MCF 10A (cell line): Measurements from ENCODE around the gene RIPPLY3. TPM values are rescaled to one million over a fixed set of nuclear protein-coding genes. Genes with fewer than 3 reads are reported as not detected.

ENCODE experiments used
- BruUV-seq: library from RNA; stranded (reverse); fragments of 400-500 nt; replicated peaks from 2 replicates; lab custom pipeline; 2021; lab: Mats Ljungman, UMichigan
- CTCF ChIA-PET: fragments of 300-600 bp; sonication (Branson Sonifier 250); formaldehyde crosslinking; extraction: SDS; loops from one replicate; lab custom pipeline; 2021; ENCODE audit warnings: antibody characterized with exemption, inconsistent platforms; lab: Yijun Ruan, JAX
- POLR2A ChIA-PET: fragments of 300-600, 350-650 bp; sonication (Branson Sonifier 250); formaldehyde crosslinking; extraction: SDS; loops from one replicate; lab custom pipeline; 2020; ENCODE audit warnings: antibody characterized with exemption, inconsistent platforms; lab: Yijun Ruan, JAX
- DNase-seq: peaks from one replicate; pipeline ENCODE4 v3.0.0-alpha.2; 2018; ENCODE audit not compliant: unreplicated experiment
- H3K27ac Mint-ChIP-seq: one replicate; pipeline ENCODE4 v1.8.0; 2022; ENCODE audit warnings: mild to moderate bottlenecking, low read depth, mixed read lengths; ENCODE audit not compliant: unreplicated experiment
- H3K27me3 Mint-ChIP-seq: one replicate; pipeline ENCODE4 v1.8.0; 2022; ENCODE audit warnings: mixed read lengths; ENCODE audit not compliant: insufficient read depth, unreplicated experiment
- H3K36me3 Mint-ChIP-seq: one replicate; pipeline ENCODE4 v1.8.0; 2022; ENCODE audit warnings: mild to moderate bottlenecking, moderate library complexity, mixed read lengths; ENCODE audit not compliant: insufficient read depth, unreplicated experiment
- H3K4me1 Mint-ChIP-seq: one replicate; pipeline ENCODE4 v1.8.0; 2022; ENCODE audit warnings: mixed read lengths; ENCODE audit not compliant: insufficient read depth, unreplicated experiment
- H3K4me3 Mint-ChIP-seq: one replicate; pipeline ENCODE4 v1.8.0; 2022; ENCODE audit warnings: mild to moderate bottlenecking, moderate library complexity, mixed read lengths; ENCODE audit not compliant: unreplicated experiment
- H3K9me3 Mint-ChIP-seq: one replicate; pipeline ENCODE4 v1.8.0; 2022; ENCODE audit warnings: mixed read lengths; ENCODE audit not compliant: unreplicated experiment
- CTCF ChIP-seq: fragments of 200-600 bp; IDR thresholded peaks from one replicate; pipeline ENCODE4 v1.8.0; 2022; ENCODE audit warnings: antibody characterized with exemption, mild to moderate bottlenecking; ENCODE audit not compliant: unreplicated experiment
- intact Hi-C: fragments of 100-400 bp; cut with micrococcal nuclease; formaldehyde crosslinking; loops from 2 replicates; pipeline ENCODE4 v1.14.1; 2022
- total RNA-seq: library from RNA; stranded (reverse); gene quantifications from 2 replicates; pipeline ENCODE4 v1.2.3, GENCODE V29; 2022

Gene RIPPLY3
- total RNA-seq, 1 experiment from 2014 or later = not detected

GRCh38 chr21:36966066-36966820 lies 40.3 kb upstream of the RIPPLY3 start, which contains the start of gene HLCS:
Gene HLCS, minus strand, starts transcription at chr21:36966669. Its CDS starts 31 bp downstream, at chr21:36966638.
- Mint-ChIP-seq H3K27ac (peak within 1 kb of the TSS; percentile 73), H3K36me3 (peaks cover 8% of the 10 kb centered on the region), H3K4me3 (peak within 1 kb of the TSS; percentile 78), H3K4me1 (peaks cover 12% of the 10 kb centered on the region), H3K9me3 (no peaks in the 10 kb centered on the region), H3K27me3 (no peaks in the 10 kb centered on the region)
- peak; percentile 66 for DNase-seq
- no TSS peak for BruUV-seq
- CTCF ChIA-PET = interaction anchor here (0.6 to 2.3 kb wide), 8 partner anchors 14 to 502 kb away, joined by 3 to 10 read pairs (median 3); no protein-coding TSS in a partner anchor
- intact Hi-C loops = no loop called here
- POLR2A ChIA-PET = interaction anchor here (0.7 to 1.6 kb wide), 8 partner anchors 11 to 851 kb away, joined by 3 to 6 read pairs (median 4); no protein-coding TSS in a partner anchor
- TF ChIP-seq CTCF = no peak

GRCh38 chr21:36966821-36967768 lies 39.4 kb upstream of the RIPPLY3 start:
- DNase-seq = peak; percentile 16
- TSS peak; percentile 54 for BruUV-seq
- intact Hi-C loops = no loop called here
- H3K27me3 Mint-ChIP-seq = no peaks in the 10 kb centered on the region
- H3K4me1 Mint-ChIP-seq = peaks cover 12% of the 10 kb centered on the region
- H3K36me3 Mint-ChIP-seq = peaks cover 2% of the 10 kb centered on the region
- no peak for TF ChIP-seq CTCF
- CTCF ChIA-PET = interaction anchor here (0.6 to 2.3 kb wide), 6 partner anchors 9 to 208 kb away, joined by 3 to 10 read pairs (median 3); no protein-coding TSS in a partner anchor
- H3K4me3 Mint-ChIP-seq = peak overlapping the region; percentile 78
- H3K27ac Mint-ChIP-seq = no peak overlapping the region
- H3K9me3 Mint-ChIP-seq = no peaks in the 10 kb centered on the region
- POLR2A ChIA-PET = interaction anchor here (0.7 to 1.6 kb wide), 3 partner anchors 23 to 852 kb away, joined by 3 to 6 read pairs (median 5); no protein-coding TSS in a partner anchor

GRCh38 chr21:36968414-36968813 lies 38.1 kb upstream of the RIPPLY3 start:
- Mint-ChIP-seq H3K9me3 (no peaks in the 10 kb centered on the region), H3K27ac (no peak overlapping the region), H3K27me3 (no peaks in the 10 kb centered on the region), H3K4me1 (peaks cover 12% of the 10 kb centered on the region), H3K4me3 (no peak overlapping the region), H3K36me3 (no peaks in the 10 kb centered on the region)
- ChIA-PET POLR2A (no interaction called here), CTCF (interaction anchor here (1.0 to 1.6 kb wide), 3 partner anchors 11 to 22 kb away, joined by 3 to 6 read pairs (median 4); no protein-coding TSS in a partner anchor)
- no peak for TF ChIP-seq CTCF
- intact Hi-C loops = no loop called here
- no peak for DNase-seq
- no TSS peak for BruUV-seq
